Fibroblast of skin of right biceps (primary cell): Measurements from ENCODE around the gene BRD3.

ENCODE experiments used
- DNase-seq: peaks from one replicate; pipeline ENCODE4 v3.0.0-alpha.2; 2013

Gene BRD3

DNA sequence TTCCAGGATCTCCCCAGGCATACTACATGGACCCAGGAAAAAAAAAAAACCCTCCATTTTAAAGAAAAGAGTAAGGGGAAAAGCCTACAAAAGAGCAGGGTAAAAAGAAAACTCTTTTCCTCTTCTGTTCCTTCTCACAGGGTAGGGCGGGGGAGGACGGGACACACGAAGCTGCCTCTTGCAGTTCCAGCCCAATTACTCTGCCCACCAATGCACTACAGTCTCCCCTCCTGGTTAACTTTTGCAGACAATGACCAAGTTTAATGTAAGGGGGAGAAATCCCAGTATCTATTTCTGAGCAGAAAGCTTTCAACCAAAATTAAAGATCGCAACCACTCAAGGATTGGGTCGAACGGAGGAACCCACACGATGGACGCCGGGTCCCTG is 1.3 kb downstream of the BRD3 start:
- peak; percentile 26 for DNase-seq

DNA sequence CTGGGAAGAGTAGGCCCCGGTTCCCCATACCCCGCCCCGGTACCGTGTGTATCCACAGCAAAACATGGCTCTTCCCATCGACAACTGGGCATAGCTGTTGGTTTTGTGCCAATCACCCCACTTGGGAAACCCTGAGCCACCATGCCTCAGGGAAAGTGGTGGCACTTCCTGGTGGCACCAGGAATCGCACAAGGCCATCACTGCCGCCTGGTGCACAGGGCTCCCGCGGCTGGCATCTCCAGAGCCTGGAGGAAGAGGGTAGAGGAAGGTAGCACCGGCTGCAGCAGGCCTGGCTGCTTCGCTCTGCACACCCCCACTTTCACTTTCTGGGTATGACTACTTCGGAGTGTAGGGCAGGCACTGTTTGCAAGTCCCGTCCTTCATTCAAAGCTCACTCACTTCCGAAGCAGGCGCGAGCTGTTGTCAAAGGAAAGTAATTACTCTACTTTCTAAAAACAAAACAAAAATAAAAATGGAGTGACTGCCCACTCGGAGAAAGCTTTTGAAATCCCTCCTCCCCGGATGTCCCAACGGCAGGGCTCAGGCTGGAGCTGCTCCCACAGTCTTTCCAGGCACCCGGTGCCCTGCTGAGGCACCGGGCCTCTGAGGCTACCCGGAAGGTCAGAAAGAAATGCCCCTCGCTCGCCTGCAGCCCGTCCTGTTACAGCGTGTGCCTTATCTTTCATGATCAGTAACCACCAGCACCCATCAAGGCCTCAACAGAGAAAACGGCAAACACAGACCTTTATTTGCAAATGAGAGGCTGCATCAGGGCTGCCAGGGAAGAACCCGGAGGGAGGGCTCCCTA is 2.0 kb downstream of the BRD3 start:
- peak; percentile 44 for DNase-seq

DNA sequence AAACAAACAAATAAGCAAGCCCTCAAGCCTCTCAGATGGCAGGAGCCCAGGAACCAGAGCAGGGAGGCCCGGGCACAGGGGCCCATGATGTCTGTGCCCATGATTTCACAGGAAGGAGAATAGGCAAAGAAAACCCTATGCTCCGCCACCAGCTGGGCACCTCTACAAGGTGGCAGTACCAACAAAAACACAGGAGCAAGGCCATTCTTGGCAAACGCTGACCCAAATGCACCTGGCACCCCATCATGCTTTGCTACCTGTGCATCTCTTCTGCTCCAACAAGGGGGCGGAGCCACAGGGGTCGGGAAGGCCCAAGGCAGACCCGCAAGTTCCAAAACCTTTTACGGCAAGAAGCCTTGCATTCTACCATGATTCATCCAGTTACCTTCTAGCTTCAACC is 3.1 kb downstream of the BRD3 start:
- DNase-seq = no peak

DNA sequence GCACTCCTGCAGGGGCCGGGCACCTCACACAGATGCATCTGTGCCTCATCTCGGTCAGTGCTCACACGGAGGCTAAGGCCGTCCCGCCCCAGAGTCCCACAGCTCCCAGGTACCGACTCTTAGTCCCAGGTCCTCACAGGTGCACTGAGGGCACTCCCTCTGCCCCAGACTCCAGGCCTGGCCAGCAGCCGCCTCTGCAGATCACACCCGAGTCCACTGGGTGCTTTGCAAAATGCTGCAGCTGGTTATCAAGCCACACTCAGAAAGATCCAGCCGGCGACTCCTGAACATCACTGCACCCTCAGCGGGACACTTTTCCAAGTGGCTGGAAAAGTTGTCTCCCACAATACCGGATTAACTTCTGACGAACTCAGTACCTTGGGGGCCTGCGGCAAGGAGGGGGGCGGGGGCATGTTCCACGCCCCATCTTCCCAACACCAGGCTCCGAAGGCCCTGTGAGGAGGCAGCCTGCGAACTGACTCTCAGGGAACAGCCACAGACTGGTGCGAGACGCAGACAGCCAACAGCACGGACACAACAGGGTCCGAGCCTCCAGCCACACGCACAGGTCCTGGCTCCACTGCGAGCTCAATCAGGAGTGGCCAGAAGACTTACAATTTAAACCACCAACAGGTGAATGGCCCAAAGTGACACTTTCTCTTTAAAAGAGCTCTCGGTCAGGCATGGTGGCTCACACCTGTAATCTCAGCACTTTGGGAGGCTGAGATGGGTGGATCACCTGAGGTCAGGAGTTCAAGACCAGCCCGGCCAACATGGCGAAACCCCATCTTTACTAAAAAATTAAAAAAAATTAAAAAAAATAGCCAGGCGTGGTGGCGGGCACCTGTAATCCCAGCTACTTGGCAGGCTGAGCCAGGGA is 4.0 kb downstream of the BRD3 start:
- DNase-seq = no peak

DNA sequence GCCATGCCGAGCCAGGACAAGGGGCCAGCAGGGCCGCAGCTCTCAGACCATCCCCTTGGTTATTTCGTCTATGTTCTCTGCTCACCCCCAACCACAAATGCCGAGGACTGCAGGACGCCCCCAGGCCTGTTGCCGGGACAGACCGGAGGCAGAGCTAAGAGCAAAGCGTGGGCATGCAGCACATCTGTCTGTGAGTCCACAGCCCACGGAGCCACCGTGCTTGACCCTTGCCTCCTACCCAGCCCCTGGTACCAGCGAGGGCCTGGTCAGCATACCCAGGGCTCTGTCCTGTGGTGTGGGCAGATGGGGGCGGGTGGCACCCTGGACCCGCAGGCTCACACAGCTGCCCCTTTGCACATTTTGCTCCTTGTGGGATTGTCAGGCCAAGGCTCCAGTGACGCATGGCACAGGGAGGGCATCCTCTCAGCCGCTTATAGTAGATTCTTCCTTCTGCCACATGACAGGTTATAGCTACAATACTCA is 4.7 kb downstream of the BRD3 start:
- no peak for DNase-seq

- DNase-seq = no peak
Observed at GRCh38 chr9:134062461-134063087, 5.3 kb downstream of the BRD3 start.

DNA sequence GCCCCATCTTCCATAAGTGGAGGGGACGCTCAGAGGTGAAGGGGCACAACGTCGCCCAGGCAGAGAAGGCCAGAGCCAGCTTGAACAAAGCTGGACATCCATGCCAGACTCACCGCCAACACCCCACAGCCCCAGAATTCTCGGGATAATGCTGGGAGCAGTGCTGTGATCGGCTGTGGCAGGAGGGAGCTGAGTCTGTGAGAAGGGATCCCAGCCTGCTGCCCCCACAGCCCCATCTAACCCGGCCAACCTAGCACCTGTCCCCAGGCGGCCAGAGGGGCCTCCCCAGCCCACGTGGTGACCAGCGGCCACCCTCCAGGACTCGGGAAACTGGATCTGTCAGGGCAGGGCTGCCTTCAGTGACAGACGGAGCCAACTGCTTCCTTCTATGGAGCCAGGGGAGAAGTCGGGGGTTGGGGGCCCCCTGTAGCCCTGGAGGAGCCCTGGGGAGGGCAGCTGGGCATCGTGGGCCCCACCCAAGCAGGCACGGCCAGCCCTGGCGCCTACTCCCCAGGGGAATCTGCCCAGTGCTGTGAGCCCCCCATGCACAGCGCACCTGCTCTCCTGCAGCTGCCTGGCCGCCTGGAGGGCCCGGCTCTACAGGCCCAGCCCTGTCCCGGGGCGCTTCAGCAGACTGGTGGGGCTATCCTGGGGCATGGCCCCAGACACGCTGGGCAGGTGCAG is 6.0 kb downstream of the BRD3 start:
- no peak for DNase-seq

DNA sequence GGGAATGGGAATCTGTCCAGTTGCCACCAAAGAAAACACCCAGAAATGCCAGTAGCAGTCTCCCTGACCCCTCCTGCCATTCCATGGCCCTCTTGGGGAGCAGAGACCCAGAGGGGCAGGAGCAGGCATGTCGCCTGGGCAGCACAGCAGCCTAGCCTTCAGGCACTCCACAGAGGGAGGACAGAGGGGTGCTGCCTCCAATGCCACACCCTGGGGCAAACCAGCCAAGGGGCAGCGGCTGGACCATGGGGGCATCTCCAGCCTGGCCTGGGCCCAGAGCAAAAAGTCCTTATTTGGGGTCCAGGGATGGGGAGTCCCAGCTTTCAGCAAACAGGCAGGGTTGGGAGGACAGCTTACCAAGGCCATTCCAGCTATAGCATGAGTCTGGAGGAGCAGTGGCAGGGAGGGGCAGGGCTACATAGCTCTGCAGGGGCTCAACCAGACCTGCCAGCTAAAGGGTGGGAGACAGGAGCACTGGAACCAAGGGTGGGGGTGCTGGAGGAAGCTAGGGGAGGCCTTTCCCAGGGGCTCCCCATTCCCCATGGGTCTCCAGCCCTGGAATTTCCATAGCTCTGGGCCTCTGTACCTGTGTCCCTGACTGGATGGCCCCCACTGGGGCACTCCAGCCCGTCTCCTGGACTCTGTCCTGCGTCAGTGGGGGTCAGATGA is 6.7 kb downstream of the BRD3 start:
- DNase-seq = no peak

GRCh38 chr9:134060546-134060945 is 7.3 kb downstream of the BRD3 start:
- peak; percentile 13 for DNase-seq

- DNase-seq = no peak
Observed at GRCh38 chr9:134059661-134060395, 8.0 kb downstream of the BRD3 start.

DNA sequence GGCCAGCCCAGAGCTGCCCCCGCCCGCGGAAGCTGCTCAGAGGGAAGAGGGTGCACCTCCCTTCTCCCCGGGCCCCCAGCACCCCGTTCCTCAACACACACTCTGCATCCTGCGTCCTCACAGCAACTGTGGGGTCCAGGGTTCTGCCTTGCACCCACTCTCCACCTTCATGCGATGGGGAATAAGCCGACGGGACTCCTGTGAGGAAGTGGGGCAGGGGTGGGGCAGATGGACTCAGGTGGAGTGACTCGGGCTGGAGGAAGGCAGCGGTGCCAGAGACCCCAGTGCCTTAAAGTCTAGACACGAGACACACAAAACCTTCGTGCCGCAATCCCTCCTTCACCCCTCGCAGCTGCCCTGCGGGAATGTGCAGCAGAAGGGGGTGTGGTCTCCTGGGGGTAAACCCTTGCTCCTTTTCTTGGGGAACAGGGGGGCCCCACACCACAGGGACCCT is 8.6 kb downstream of the BRD3 start:
- no peak for DNase-seq

GRCh38 chr9:134058716-134059115 is 9.1 kb downstream of the BRD3 start:
- DNase-seq = peak; percentile 21

DNA sequence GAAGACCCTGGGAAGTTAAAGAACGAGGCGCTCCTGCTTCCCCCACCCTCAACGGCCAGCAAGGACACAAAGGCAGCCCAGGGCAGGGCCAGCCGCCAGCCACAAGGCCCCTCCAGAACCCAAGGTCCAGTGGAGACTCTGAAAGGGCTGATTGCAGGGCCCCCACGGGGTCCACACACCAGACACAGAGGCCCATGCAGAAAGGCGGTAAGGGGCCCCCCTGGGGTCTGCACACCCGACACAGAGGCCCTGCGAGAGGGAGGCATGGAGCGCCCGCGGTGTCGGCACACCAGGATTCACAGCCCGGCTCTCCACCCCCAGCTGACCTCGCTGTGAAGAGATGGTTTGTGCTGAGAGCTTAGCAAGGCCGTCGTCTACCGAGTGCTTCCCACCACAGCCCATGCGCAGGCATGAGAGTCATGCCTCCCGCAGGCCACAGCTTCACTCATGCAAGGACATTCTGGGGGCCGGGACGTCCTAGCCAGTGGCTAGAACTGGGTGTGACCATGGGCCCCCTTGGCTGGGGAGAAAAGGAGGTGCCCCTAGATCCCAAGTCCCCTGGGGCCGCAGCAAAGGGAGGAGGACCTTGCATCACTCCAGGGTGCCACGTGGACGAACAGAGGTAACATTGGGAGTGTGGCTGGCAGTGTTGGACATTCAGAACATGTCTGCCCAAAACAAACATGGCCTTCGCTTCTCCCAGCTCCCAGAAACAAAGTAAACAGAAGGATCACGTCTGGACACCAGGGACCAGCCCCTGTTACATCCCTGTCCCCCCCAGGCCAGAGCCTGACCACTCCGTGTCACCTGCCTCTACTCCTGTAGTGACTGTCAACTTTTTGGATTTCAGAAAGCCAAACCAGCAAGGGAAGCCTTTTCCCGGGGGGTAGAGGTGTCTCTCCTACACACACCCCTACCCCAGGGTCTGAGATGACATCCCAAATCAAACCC is 9.8 kb downstream of the BRD3 start:
- DNase-seq = no peak

DNA sequence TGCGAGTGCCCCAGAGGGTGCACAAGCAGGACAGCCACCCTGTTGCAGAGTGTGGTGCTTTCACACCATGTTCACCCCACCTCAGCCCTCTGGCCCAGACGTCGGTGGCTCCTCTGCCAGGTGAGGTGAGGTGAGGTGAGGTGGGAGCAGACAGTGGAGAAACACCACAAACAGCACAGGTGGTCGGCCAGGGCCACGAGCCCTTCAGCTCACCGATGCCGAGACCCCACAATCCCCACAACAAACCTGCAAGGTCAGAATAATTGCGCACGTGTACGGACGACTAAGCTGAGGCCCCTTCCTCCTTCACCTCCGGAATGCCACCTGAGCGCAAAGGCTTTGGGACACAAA is 10.5 kb downstream of the BRD3 start:
- no peak for DNase-seq

GRCh38 chr9:134056483-134057306 is 11.1 kb downstream of the BRD3 start:
- no peak for DNase-seq

DNA sequence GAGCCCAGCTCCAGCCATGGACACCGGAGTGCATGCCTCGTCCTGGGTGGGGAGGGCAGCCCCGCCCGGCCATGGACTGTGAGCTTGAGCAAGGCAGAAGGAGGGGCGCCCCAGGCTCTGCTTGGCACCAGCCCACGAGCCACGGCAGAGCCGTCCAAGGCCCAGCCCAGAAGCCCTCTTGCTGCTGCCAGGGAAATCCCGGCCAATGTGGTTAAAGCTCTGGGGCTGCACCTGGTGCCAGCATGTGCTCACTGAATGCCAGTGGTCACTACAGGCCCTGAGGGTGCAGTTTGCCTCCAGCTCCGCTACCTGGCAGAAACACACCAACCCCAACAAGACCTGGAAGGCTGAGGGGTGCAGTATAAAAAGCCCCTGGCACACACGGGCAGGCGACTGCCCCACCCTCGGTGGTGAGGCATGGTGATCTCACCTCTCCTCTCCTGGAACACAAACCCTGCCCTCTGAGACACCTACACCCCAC is 11.8 kb downstream of the BRD3 start:
- DNase-seq = no peak

GRCh38 chr9:134054891-134055811 is 12.7 kb downstream of the BRD3 start:
- no peak for DNase-seq
